CD8-positive, alpha-beta memory T cell (primary cell): ENCODE data around the gene LGI2. TPM values are rescaled to one million over a fixed set of nuclear protein-coding genes. Genes with fewer than 3 reads are reported as not detected.
"Not testable (repeated sequence)": the region's sequence is repeated elsewhere in the genome, so short reads cannot be mapped to it uniquely, and the experiment has no call there.

Experiments used
- CTCF ChIA-PET: fragments of 350-600 bp; sonication (Branson Sonifier 250); formaldehyde crosslinking; loops from one replicate; lab custom pipeline; 2021; ENCODE audit warnings: antibody characterized with exemption; lab: Charles Lee
- POLR2A ChIA-PET: fragments of 350-600 bp; sonication (Branson Sonifier 250); formaldehyde crosslinking; loops from one replicate; lab custom pipeline; 2021; ENCODE audit warnings: antibody characterized with exemption; lab: Charles Lee
- DNase-seq, 5 donors: peaks; one replicate each; pipeline versions ENCODE4 v3.0.0 to v3.0.0-alpha.2; 2020 to 2022; ENCODE audit warnings: mixed read lengths in 1 of 5
- H3K27ac ChIP-seq: one replicate; pipeline ENCODE4 v1.7.0; 2013; ENCODE audit warnings: low read depth, mild to moderate bottlenecking, low read length, moderate library complexity
- H3K27me3 ChIP-seq: 2 replicates; pipeline ENCODE4 v1.7.0; 2013; ENCODE audit warnings: low read length, mild to moderate bottlenecking; ENCODE audit not compliant: insufficient read depth, poor library complexity, severe bottlenecking
- H3K36me3 ChIP-seq: 2 replicates; pipeline ENCODE4 v1.7.0; 2013; ENCODE audit warnings: mild to moderate bottlenecking, low read length, moderate library complexity; ENCODE audit not compliant: insufficient read depth
- H3K4me1 ChIP-seq: 2 replicates; pipeline ENCODE4 v1.7.0; 2013; ENCODE audit warnings: mild to moderate bottlenecking, low read length, moderate library complexity; ENCODE audit not compliant: insufficient read depth
- H3K4me3 ChIP-seq: 2 replicates; pipeline ENCODE4 v1.7.0; 2013; ENCODE audit warnings: mild to moderate bottlenecking, low read length
- H3K9me3 ChIP-seq: 2 replicates; pipeline ENCODE4 v1.7.0; 2013; ENCODE audit warnings: mild to moderate bottlenecking, low read length
- H3K27ac Mint-ChIP-seq, 8 donors: one replicate each; pipeline ENCODE4 v1.8.0; 2020 to 2021; ENCODE audit warnings: mixed read lengths in 8 of 8, mild to moderate bottlenecking in 6 of 8, inconsistent platforms in 3 of 8, moderate library complexity in 3 of 8
- H3K27me3 Mint-ChIP-seq, 2 donors: one replicate each; pipeline ENCODE4 v1.8.0; 2020 to 2021; ENCODE audit warnings: mixed read lengths in 2 of 2, mild to moderate bottlenecking in 1 of 2, moderate library complexity in 1 of 2
- H3K36me3 Mint-ChIP-seq, 3 donors: one replicate each; pipeline ENCODE4 v1.8.0; 2020 to 2021; ENCODE audit warnings: mixed read lengths in 3 of 3, inconsistent platforms in 1 of 3, mild to moderate bottlenecking in 1 of 3
- H3K4me1 Mint-ChIP-seq, 3 donors: one replicate each; pipeline ENCODE4 v1.8.0; 2020 to 2021; ENCODE audit warnings: mixed read lengths in 3 of 3, inconsistent platforms in 1 of 3, mild to moderate bottlenecking in 1 of 3
- H3K4me3 Mint-ChIP-seq, 7 donors: one replicate each; pipeline ENCODE4 v1.8.0; 2020 to 2021; ENCODE audit warnings: mixed read lengths in 7 of 7, mild to moderate bottlenecking in 6 of 7, moderate library complexity in 4 of 7, inconsistent platforms in 2 of 7
- H3K9me3 Mint-ChIP-seq, 5 donors: one replicate each; pipeline ENCODE4 v1.8.0; 2020 to 2022; ENCODE audit warnings: mixed read lengths in 5 of 5, mild to moderate bottlenecking in 3 of 5, moderate library complexity in 2 of 5, inconsistent platforms in 1 of 5
- polyA plus RNA-seq: library from polyadenylated mRNA; unstranded; fragments of 300-500 nt; fragmentation: Illumina TruSeq; gene quantifications from one replicate; pipeline ENCODE4 v1.2.3, GENCODE V29; 2021
- total RNA-seq, 2 experiments: library from RNA; stranded (reverse); gene quantifications; one replicate each; pipeline ENCODE4 v1.2.3, GENCODE V29; 2021

The LGI2 gene
- total and polyA plus RNA-seq, 3 experiments from 2014 or later, result not detected

DNA sequence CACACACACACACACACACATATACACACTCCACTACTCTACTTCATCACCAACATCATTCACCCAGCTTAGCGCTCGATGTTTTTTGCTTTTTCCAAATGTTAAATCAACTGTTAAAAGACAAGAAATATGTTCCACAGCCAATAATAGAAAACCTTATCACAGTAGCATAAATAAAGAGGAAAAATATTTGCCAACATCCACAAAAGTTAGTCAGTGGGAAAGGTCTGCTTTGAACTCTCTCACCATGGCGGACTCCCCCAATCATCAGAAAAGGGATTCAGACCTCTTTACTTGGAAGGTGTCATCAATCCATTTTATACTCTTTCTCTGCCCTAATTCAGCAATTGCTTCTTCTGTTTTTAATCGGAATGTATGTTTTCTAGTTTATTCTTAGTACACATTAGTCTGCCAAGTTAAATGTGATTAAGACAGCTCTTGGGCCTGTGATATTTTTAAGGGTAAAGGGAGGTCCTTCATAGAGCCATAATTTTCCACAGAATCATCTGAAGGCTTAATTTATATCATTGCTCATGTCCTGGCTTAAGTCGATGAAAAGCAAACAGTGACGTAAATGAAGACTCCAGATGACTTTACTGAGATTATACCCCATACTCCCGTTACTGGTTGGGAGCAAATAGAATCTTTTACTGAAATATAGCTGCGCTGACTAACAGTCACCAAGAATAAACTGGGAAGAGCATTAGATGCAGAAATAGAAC, 29.7 kb upstream of the LGI2 start:
- Histone ChIP-seq H3K9me3 (no peaks in the 10 kb centered on the region), H3K27me3 (no peaks in the 10 kb centered on the region), H3K4me1 (no peaks in the 10 kb centered on the region), H3K27ac (no peak overlapping the region), H3K4me3 (no peak overlapping the region), H3K36me3 (no peaks in the 10 kb centered on the region)
- Mint-ChIP-seq H3K4me1 (no peaks in the 10 kb centered on the region), H3K9me3 (peaks cover 0 to 2% (median 0%) of the 10 kb centered on the region in 5 donors), H3K36me3 (no peaks in the 10 kb centered on the region), H3K27ac (no peak overlapping the region), H3K27me3 (peaks cover 11 to 25% of the 10 kb centered on the region in 2 donors), H3K4me3 (no peak overlapping the region)
- no peak for DNase-seq
- ChIA-PET POLR2A (no interaction called here), CTCF (no interaction called here)

DNA sequence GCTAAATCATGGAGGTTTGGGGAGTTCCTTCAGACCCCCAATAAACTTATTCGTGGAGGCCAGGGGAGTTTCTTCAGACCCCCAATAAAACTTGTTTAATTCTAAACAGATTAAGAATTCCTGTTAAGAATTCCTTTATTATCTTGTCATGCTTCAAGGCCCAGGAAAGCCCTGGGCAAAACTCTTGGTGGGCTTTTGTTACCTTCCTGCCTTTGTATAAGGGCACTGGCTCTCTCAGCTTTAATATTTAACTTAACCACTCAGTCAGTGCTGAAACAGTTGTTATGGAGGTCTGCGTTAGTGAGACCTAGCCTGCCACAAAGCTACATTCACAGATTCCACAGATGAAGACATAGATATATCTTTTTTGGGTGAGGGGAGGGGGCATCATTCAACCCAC, 29.0 kb upstream of the LGI2 start:
- CTCF ChIA-PET, result no interaction called here
- Histone ChIP-seq H3K36me3 (no peaks in the 10 kb centered on the region), H3K4me1 (no peaks in the 10 kb centered on the region), H3K27ac (no peak overlapping the region), H3K4me3 (no peak overlapping the region), H3K27me3 (no peaks in the 10 kb centered on the region), H3K9me3 (no peaks in the 10 kb centered on the region)
- Mint-ChIP-seq H3K9me3 (peaks cover 0 to 2% (median 0%) of the 10 kb centered on the region in 5 donors), H3K4me3 (no peak overlapping the region), H3K36me3 (no peaks in the 10 kb centered on the region), H3K27ac (no peak overlapping the region), H3K27me3 (peaks cover 13 to 29% of the 10 kb centered on the region in 2 donors), H3K4me1 (no peaks in the 10 kb centered on the region)
- POLR2A ChIA-PET, result no interaction called here
- no peak for DNase-seq

DNA sequence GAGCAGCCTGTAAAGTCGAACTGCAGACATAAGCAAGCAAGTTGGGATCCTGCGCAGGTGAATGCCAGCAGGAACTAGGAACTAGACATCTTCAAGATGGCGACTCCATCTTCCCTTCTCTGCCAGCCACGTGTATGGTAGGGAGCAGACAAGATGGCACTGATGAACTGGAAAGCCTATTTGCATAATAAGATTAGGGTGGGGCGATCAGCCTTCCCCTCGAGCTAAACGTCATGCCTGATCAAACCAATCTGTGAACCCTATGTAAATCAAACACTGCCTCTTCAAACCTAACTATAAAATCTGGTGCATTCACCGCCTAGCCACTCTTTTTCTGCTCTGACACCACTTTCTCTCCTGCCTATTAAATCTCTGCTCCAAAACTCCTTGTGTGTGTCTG, 28.1 kb upstream of the LGI2 start:
- no peak overlapping the region for H3K4me3 ChIP-seq
- no peaks in the 10 kb centered on the region for H3K9me3 ChIP-seq
- no peaks in the 10 kb centered on the region for H3K4me1 ChIP-seq
- no peak overlapping the region for H3K27ac Mint-ChIP-seq
- H3K4me3 Mint-ChIP-seq, result no peak overlapping the region
- no peak overlapping the region for H3K27ac ChIP-seq
- H3K27me3 ChIP-seq, result no peaks in the 10 kb centered on the region
- ChIA-PET POLR2A (no interaction called here), CTCF (no interaction called here)
- H3K36me3 Mint-ChIP-seq, result no peaks in the 10 kb centered on the region
- H3K4me1 Mint-ChIP-seq, result no peaks in the 10 kb centered on the region
- peaks cover 10 to 36% of the 10 kb centered on the region in 2 donors for H3K27me3 Mint-ChIP-seq
- no peak for DNase-seq
- peaks cover 0 to 2% (median 0%) of the 10 kb centered on the region in 5 donors for H3K9me3 Mint-ChIP-seq
- no peaks in the 10 kb centered on the region for H3K36me3 ChIP-seq

DNA sequence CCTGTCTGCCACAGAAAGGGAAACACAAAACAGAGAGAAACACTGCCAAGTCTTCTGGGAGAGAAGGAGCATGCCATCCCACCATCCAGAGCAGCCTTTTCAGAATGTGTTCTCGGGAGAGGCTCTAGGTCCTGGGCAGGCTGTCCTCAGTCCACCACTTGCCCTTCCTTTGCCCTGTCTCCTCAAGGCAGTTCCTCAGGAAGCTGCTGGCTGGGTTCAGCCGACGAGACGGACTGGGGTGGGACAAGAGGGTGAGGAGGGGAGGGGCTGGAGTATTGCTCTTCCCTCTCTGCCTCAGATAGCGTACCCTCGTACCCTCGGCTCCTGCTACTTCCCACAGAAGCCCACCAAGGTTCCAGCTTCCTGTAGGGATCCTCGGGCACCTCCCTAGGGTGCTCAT, 26.6 kb upstream of the LGI2 start:
- Mint-ChIP-seq H3K27me3 (peaks cover 10 to 36% of the 10 kb centered on the region in 2 donors), H3K4me3 (no peak overlapping the region), H3K27ac (peak overlapping the region in 1 of 8 donors; percentile 83), H3K9me3 (no peaks in the 10 kb centered on the region), H3K4me1 (no peaks in the 10 kb centered on the region), H3K36me3 (no peaks in the 10 kb centered on the region)
- Histone ChIP-seq H3K36me3 (no peaks in the 10 kb centered on the region), H3K27ac (no peak overlapping the region), H3K9me3 (no peaks in the 10 kb centered on the region), H3K4me1 (no peaks in the 10 kb centered on the region), H3K4me3 (no peak overlapping the region), H3K27me3 (no peaks in the 10 kb centered on the region)
- DNase-seq, result no peak
- ChIA-PET CTCF (no interaction called here), POLR2A (no interaction called here)

DNA sequence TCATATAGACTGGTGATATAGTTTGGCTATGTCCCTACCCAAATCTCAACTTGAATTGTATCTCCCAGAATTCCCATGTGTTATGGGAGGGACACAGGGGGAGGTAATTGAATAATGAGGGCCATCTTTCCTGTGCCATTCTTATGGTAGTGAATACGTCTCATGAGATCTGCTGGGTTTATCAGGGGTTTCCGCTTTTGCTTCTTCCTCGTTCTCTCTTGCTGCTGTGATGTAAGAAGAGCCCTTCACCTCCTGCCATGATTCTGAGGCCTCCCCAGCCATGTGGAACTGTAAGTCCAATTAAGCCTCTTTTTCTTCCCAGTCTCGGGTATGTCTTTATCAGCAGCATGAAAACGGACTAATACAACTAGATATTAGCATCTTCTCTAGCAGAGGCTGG, 21.3 kb upstream of the LGI2 start:
- CTCF ChIA-PET, H3K4me3 ChIP-seq, H3K36me3 ChIP-seq, H3K9me3 Mint-ChIP-seq, H3K27me3 ChIP-seq, DNase-seq, H3K27ac Mint-ChIP-seq, H3K27ac ChIP-seq, H3K9me3 ChIP-seq, H3K36me3 Mint-ChIP-seq, H3K4me3 Mint-ChIP-seq, H3K4me1 ChIP-seq, POLR2A ChIA-PET, H3K4me1 Mint-ChIP-seq: not testable (repeated sequence)
- peaks cover 9 to 31% of the 10 kb centered on the region in 2 donors for H3K27me3 Mint-ChIP-seq

DNA sequence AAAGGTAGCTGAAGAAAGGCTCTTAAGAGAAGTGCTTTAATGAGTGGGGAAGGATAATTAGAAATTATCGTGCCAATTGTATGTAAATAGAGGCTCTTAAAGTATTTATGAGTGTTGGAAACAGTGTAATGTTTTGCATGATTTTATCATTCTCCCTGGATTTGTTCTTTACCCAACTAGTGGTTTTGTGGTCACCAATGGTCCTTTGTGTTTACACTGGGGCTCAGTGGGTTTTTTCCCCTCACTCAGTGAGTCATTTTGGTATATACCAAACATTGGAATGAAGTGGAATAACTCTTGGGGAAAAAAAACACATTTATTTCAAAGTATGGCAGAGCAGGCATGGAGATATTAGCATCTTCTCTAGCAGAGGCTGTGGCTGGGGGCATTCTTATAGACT, 20.8 kb upstream of the LGI2 start:
- Histone ChIP-seq H3K4me3 (no peak overlapping the region), H3K27me3 (no peaks in the 10 kb centered on the region), H3K27ac (no peak overlapping the region), H3K9me3 (no peaks in the 10 kb centered on the region), H3K36me3 (no peaks in the 10 kb centered on the region), H3K4me1 (no peaks in the 10 kb centered on the region)
- Mint-ChIP-seq H3K27me3 (peaks cover 9 to 28% of the 10 kb centered on the region in 2 donors), H3K4me3 (no peak overlapping the region), H3K4me1 (no peaks in the 10 kb centered on the region), H3K36me3 (no peaks in the 10 kb centered on the region), H3K9me3 (peaks cover 0 to 4% (median 0%) of the 10 kb centered on the region in 5 donors), H3K27ac (no peak overlapping the region)
- POLR2A ChIA-PET, result no interaction called here
- no peak for DNase-seq
- CTCF ChIA-PET, result no interaction called here

DNA sequence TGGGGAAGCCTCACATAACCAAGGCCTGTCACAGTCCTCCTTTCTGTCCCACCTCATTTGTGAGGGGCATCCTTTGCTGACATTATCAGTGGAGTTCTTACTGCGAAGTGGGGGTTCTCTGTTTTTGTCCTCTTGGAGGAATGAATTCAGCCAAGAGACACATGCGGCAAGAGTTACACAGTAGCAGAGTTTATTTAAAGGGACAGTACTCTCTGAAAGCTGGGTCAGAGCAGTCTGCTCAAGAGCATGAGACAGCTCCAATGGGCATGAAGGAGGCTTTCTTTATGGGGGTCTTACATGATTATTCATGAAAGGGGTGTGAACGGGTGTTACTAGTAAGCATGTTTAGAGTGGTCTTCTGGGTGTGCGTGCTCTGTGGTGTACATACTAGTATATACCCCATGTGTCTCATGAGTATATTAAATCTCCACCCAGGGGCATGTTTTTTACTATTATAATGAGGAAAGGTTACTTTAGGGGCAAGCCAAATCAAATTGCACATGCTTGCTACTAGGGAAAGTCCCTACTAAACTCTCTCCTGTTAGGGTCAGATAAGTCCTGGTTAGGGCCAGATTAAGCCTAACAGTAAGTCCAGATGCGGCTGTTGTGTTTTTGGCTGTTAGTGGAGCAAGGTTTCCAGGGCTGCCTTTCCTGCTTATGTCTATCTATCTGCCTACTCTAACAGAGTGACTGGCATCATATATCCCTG, 19.8 kb upstream of the LGI2 start:
- Histone ChIP-seq H3K27ac (no peak overlapping the region), H3K4me3 (no peak overlapping the region), H3K36me3 (no peaks in the 10 kb centered on the region), H3K27me3 (no peaks in the 10 kb centered on the region), H3K4me1 (no peaks in the 10 kb centered on the region), H3K9me3 (no peaks in the 10 kb centered on the region)
- no peak overlapping the region for H3K27ac Mint-ChIP-seq
- no peaks in the 10 kb centered on the region for H3K4me1 Mint-ChIP-seq
- peaks cover 0 to 4% (median 0%) of the 10 kb centered on the region in 5 donors for H3K9me3 Mint-ChIP-seq
- H3K27me3 Mint-ChIP-seq, result peaks cover 9 to 28% of the 10 kb centered on the region in 2 donors
- no peak overlapping the region for H3K4me3 Mint-ChIP-seq
- no peaks in the 10 kb centered on the region for H3K36me3 Mint-ChIP-seq
- CTCF ChIA-PET, result no interaction called here
- DNase-seq, result no peak
- POLR2A ChIA-PET, result no interaction called here

DNA sequence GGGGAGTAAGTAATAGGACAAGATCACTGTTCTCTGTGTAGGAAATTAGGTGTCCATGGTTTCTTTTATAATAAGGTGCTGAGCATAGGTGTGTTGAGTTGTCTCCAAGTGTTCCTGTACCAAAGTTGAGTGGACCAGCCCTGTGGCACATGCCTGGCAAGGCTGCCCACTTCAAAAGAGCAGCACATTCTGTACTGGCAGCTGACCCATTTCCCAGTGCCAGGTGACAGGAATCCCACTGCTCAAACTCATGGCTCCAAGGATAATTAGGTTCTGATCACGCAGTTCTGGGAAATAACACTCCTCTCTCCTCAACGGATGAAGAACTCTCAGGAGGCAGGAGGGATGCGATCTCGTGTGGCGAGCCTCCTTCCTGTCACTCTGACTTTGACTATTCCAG, 12.8 kb upstream of the LGI2 start:
- H3K36me3 Mint-ChIP-seq, result no peaks in the 10 kb centered on the region
- H3K27ac Mint-ChIP-seq, result no peak overlapping the region
- Histone ChIP-seq H3K4me1 (no peaks in the 10 kb centered on the region), H3K36me3 (no peaks in the 10 kb centered on the region), H3K27ac (no peak overlapping the region), H3K4me3 (no peak overlapping the region), H3K27me3 (no peaks in the 10 kb centered on the region), H3K9me3 (no peaks in the 10 kb centered on the region)
- H3K27me3 Mint-ChIP-seq, result peaks cover 16 to 34% of the 10 kb centered on the region in 2 donors
- no peak for DNase-seq
- no peaks in the 10 kb centered on the region for H3K4me1 Mint-ChIP-seq
- CTCF ChIA-PET, result no interaction called here
- POLR2A ChIA-PET, result no interaction called here
- peaks cover 0 to 2% (median 0%) of the 10 kb centered on the region in 5 donors for H3K9me3 Mint-ChIP-seq
- H3K4me3 Mint-ChIP-seq, result no peak overlapping the region
